ENCODE measurements around the gene SLC9B2. TPM values are rescaled to one million over a fixed set of nuclear protein-coding genes. Genes with fewer than 3 reads are reported as not detected.

The SLC9B2 gene
- total RNA-seq, 1 experiment from 2014 or later = 7.3 TPM

DNA sequence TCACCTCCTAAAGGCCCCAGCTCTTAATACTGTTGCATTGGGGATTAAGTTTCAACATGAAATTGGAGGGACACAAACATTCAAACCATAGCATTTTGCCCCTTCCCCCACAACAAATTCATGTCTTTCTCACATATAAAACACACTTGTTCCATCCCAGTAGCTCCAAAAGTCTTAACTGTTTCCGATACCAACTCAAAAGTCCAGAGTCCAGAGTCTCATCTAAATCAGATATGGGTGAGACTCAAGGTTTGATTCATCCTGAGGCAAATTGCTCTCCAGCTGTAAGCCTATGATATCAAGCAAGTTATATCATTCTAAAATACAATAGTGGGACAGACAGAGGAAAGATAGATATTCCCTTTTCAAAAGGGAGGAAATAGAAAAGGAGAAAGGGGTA lies 65.8 kb downstream of the SLC9B2 start:
- Histone ChIP-seq H3K56ac (ENCODE audit: insufficient read length, low read depth, low read length) (no peak overlapping the region), H4K91ac (ENCODE audit: insufficient read length, low read depth, low read length) (no peak overlapping the region), H4K5ac (ENCODE audit: insufficient read length, low read depth, low read length) (no peak overlapping the region), H3K4ac (ENCODE audit: low read depth, low read length) (no peak overlapping the region), H3K27ac (ENCODE audit: insufficient read length, low read depth, low read length) (no peak overlapping the region), H4K20me1 (ENCODE audit: control insufficient read depth, insufficient read depth, insufficient read length) (no peaks in the 10 kb centered on the region), H3K18ac (ENCODE audit: insufficient read length, low read depth, low read length) (no peak overlapping the region), H2BK12ac (ENCODE audit: insufficient read length, low read depth, low read length) (no peak overlapping the region), H2BK20ac (ENCODE audit: low read depth, low read length, poor library complexity, severe bottlenecking) (no peak overlapping the region), H3K4me2 (ENCODE audit: insufficient read depth, insufficient read length, low read length) (no peak overlapping the region), H2BK15ac (ENCODE audit: low read depth, low read length) (no peak overlapping the region), H2BK120ac (ENCODE audit: low read depth, low read length, poor library complexity, severe bottlenecking) (no peak overlapping the region), H3K27me3 (ENCODE audit: insufficient read depth, low read length) (no peaks in the 10 kb centered on the region), H3K14ac (ENCODE audit: insufficient read depth, low read length) (no peak overlapping the region), H3K79me1 (ENCODE audit: insufficient read depth, low read depth, low read length, poor library complexity, severe bottlenecking) (no peaks in the 10 kb centered on the region), H3K23me2 (ENCODE audit: insufficient read length, low read depth, low read length, poor library complexity, severe bottlenecking) (no peaks in the 10 kb centered on the region), H3K9ac (ENCODE audit: extremely low read depth, insufficient read length, low read length) (no peak overlapping the region), H2BK5ac (ENCODE audit: insufficient read length, low read length) (no peak overlapping the region), H3K9me3 (ENCODE audit: control insufficient read depth, low read depth, low read length) (no peaks in the 10 kb centered on the region), H2AK5ac (ENCODE audit: insufficient read length, low read length) (no peak overlapping the region), H3K4me1 (ENCODE audit: insufficient read depth, low read length) (no peaks in the 10 kb centered on the region), H2AFZ (ENCODE audit: low read length) (no peak overlapping the region), H4K8ac (replicated peaks; ENCODE audit: insufficient read length, low read depth, low read length) (no peak overlapping the region), H3K23ac (ENCODE audit: insufficient read length, low read depth, low read length) (no peak overlapping the region), H3T11ph (ENCODE audit: low read length) (no peak overlapping the region), H3K79me2 (ENCODE audit: insufficient read depth, low read length) (no peaks in the 10 kb centered on the region)
- no CpG with 5 or more reads among the region's 1 CpG for WGBS (ENCODE audit: extremely low coverage, insufficient read length, low lambda C conversion rate)
- TF ChIP-seq, protein P1, sequence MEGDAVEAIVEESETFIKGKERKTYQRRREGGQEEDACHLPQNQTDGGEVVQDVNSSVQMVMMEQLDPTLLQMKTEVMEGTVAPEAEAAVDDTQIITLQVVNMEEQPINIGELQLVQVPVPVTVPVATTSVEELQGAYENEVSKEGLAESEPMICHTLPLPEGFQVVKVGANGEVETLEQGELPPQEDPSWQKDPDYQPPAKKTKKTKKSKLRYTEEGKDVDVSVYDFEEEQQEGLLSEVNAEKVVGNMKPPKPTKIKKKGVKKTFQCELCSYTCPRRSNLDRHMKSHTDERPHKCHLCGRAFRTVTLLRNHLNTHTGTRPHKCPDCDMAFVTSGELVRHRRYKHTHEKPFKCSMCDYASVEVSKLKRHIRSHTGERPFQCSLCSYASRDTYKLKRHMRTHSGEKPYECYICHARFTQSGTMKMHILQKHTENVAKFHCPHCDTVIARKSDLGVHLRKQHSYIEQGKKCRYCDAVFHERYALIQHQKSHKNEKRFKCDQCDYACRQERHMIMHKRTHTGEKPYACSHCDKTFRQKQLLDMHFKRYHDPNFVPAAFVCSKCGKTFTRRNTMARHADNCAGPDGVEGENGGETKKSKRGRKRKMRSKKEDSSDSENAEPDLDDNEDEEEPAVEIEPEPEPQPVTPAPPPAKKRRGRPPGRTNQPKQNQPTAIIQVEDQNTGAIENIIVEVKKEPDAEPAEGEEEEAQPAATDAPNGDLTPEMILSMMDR (conservative IDR thresholded peaks at IDR 0.05) = no peak
- Mint-ChIP-seq H3K27me3 (ENCODE audit: low read depth) (no peaks in the 10 kb centered on the region; the same call in 1 of the 2 replicates), H3K4me3 (no peak overlapping the region), H3K4me1 (no peaks in the 10 kb centered on the region), H3K27ac (no peak overlapping the region), H3K9me3 (no peaks in the 10 kb centered on the region), H3K36me3 (ENCODE audit: insufficient read depth in 1 of 3, low read depth in 3 of 3) (no peaks in the 10 kb centered on the region)
- no peak for DNase-seq
